ENCODE data around the gene NEURL3. TPM values are rescaled to one million over a fixed set of nuclear protein-coding genes. Genes with fewer than 3 reads are reported as not detected.
A peak's percentile ranks its signal among the peaks of the same experiment; 100 is the strongest.

NEURL3 gene
- total and polyA plus RNA-seq, 2 of the 8 experiments (the other 6 are each of a cell fraction or from before 2014, with no cell fraction given), result not detected

DNA sequence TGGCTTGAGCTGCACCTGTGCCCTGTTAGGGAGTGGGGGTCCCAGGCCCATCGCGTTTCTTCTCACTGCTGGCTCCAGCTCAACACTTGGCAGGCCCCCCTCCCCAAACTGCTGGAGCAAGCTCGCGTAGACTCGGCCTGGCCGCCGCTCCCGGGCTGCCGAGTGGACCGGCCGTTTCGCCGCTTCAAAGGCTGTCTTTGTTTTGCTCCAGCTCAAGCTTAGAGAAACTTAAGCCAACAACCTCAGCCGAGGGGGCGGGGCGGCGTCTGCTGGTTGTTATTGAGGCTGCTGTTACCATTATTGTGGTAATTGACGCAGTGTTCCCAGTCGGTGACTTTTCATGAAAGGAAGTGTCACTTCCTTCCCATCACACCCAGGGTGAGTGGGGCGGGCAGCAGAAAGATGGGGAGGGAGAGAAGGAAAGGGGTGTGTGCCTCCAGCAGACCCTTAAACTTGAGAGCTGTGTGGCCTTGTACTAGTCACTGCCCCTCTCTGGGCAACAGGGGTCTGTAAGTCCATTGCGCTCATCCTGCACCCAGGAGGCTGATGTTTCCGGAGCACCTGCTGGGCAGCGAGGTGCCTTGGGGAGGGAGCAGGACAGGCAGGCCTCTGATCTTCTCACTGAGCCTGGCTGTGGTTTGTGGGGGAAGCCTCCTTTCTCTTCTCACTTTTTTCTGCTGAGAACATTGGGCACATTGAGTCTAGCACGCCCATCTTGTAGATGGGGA is 33.5 kb upstream of the NEURL3 start:
- Histone ChIP-seq H3K79me1 (ENCODE audit: low read depth, low read length) (no peaks in the 10 kb centered on the region; the same call in none of the 2 replicates), H2BK12ac (ENCODE audit: low read depth, low read length) (peak overlapping the region; percentile 91), H3K23ac (ENCODE audit: insufficient read length) (no peak overlapping the region), H4K91ac (replicated peaks; ENCODE audit: insufficient read length, low read length) (no peak overlapping the region), H3K56ac (replicated peaks; ENCODE audit: insufficient read length, low read depth, low read length) (no peak overlapping the region), H3K23me2 (ENCODE audit: low read depth, low read length) (peaks cover 14% of the 10 kb centered on the region; the same call in 1 of the 2 replicates), H3K9me3 (ENCODE audit: insufficient read depth in 2 of 2, low read depth in 1 of 2, low read length in 1 of 2) (no peaks in the 10 kb centered on the region), H2AFZ (ENCODE audit: low read length) (no peak overlapping the region), H3K4me2 (ENCODE audit: insufficient read depth in 1 of 2, low read depth in 2 of 2, low read length in 2 of 2) (peak overlapping the region; percentile 79 to 90), H3K14ac (ENCODE audit: insufficient read length) (no peak overlapping the region), H3K4me3 (ENCODE audit: extremely low read depth in 1 of 4, insufficient read depth in 2 of 4, low read depth in 3 of 4, low read length in 4 of 4) (peak overlapping the region; percentile 19 to 73 (median 53); a peak in 7 of 8 replicates), H2BK5ac (ENCODE audit: low read depth, low read length) (peak overlapping the region; percentile 40; the same call in 1 of the 2 replicates), H2AK5ac (ENCODE audit: low read depth, low read length) (no peak overlapping the region), H3K27me3 (replicated peaks in 1 of 4; ENCODE audit: control insufficient read depth in 3 of 4, extremely low read depth in 1 of 4, insufficient read depth in 3 of 4, low read length in 3 of 4) (peaks cover 10 to 30% (median 25%) of the 10 kb centered on the region in 4 experiments; a peak in 6 of 7 replicates), H4K20me1 (replicated peaks in 1 of 2; ENCODE audit: control insufficient read depth in 1 of 2, insufficient read depth in 2 of 2, low read length in 2 of 2) (peaks cover 9 to 11% of the 10 kb centered on the region in 2 experiments), H3K79me2 (ENCODE audit: control insufficient read depth in 1 of 2, insufficient read depth in 2 of 2, low read length in 2 of 2) (no peaks in the 10 kb centered on the region), H3K4ac (replicated peaks; ENCODE audit: insufficient read length, low read depth, low read length) (no peak overlapping the region), H3K36me3 (ENCODE audit: control insufficient read depth in 2 of 4, insufficient read depth in 4 of 4, low read length in 3 of 4) (no peaks in the 10 kb centered on the region), H2BK20ac (ENCODE audit: low read length) (no peak overlapping the region), H2BK120ac (replicated peaks; ENCODE audit: low read depth, low read length) (no peak overlapping the region), H4K5ac (ENCODE audit: insufficient read length, low read depth, low read length) (no peak overlapping the region), H2BK15ac (ENCODE audit: low read length) (no peak overlapping the region), H4K8ac (ENCODE audit: extremely low read depth, insufficient read depth, low read length) (peak overlapping the region; percentile 31; the same call in 1 of the 2 replicates), H3K27ac (ENCODE audit: low read depth, low read length) (no peak overlapping the region), H3K18ac (ENCODE audit: extremely low read depth, low read length) (no peak overlapping the region; the same call in 1 of the 2 replicates), H3K4me1 (replicated peaks in 1 of 4; ENCODE audit: control insufficient read depth in 3 of 4, insufficient read depth in 4 of 4, low read length in 3 of 4) (peaks cover 3 to 26% (median 18%) of the 10 kb centered on the region in 4 experiments), H3K9ac (replicated peaks in 1 of 4; ENCODE audit: extremely low read depth in 1 of 4, low read depth in 3 of 4, low read length in 3 of 4) (peak overlapping the region in 1 of 4 experiments; percentile 13; a peak in 3 of 7 replicates)
- ChIA-PET CTCF (ENCODE audit: partially characterized antibody) (interaction anchor here (1.0 to 18.5 kb wide), 8 partner anchors 11 to 218 kb away, joined by 3 to 361 read pairs (median 6); partner anchors contain the start of genes ITPRIPL1 and NEURL3), POLR2A (ENCODE audit: partially characterized antibody) (interaction anchor here (1.1 to 4.6 kb wide), 3 partner anchors 10 to 26 kb away, joined by 3 to 33 read pairs (median 5); no protein-coding TSS in a partner anchor)
- DNase-seq (ENCODE audit: low read depth in 1 of 2, low spot score in 2 of 2) (peak; percentile 76 to 88), FAIRE-seq (no peak)
- 2% methylated on average over 24 of the region's 24 CpGs; no CpG with 5 or more reads in 1 of the 2 experiments for WGBS, 2 experiments (ENCODE audit: extremely low coverage in 1 of 2, insufficient coverage in 1 of 2, insufficient read length in 1 of 2, insufficient replicate concordance in 2 of 2, low coverage in 1 of 2, low lambda C conversion rate in 2 of 2, missing lambda C conversion rate in 1 of 2)
- TF ChIP-seq ASH2L (IDR thresholded peaks at IDR 0.05; ENCODE audit: low read length) (peak; percentile 72), EGR1 (IDR thresholded peaks at IDR 0.05; ENCODE audit: borderline replicate concordance, low read depth, low read length) (no peak), CBX8 (IDR thresholded peaks at IDR 0.05; ENCODE audit: borderline replicate concordance, low read depth, low read length) (no peak), KDM5A (IDR thresholded peaks at IDR 0.05; ENCODE audit: low read length) (no peak), POU5F1 (IDR thresholded peaks at IDR 0.05; ENCODE audit: low read depth, low read length) (no peak), HDAC6 (IDR thresholded peaks at IDR 0.05; ENCODE audit: low read depth, low read length) (no peak), TAF7 (optimal IDR thresholded peaks at IDR 0.05; ENCODE audit: borderline replicate concordance, low read depth, low read length) (peak; percentile 91), SIN3A (conservative IDR thresholded peaks at IDR 0.05 in 1 of 2, IDR thresholded peaks at IDR 0.05 in 1 of 2; ENCODE audit: low read depth in 1 of 2, low read length in 2 of 2) (peak; percentile 68 to 74; a peak in 2 of 4 replicates), SIRT6 (IDR thresholded peaks at IDR 0.05; ENCODE audit: low read length) (no peak), CTBP2 (IDR thresholded peaks at IDR 0.05; ENCODE audit: borderline replicate concordance, insufficient read depth, insufficient read length, low read length) (peak; percentile 68)
- TF ChIP-seq, protein P1, sequence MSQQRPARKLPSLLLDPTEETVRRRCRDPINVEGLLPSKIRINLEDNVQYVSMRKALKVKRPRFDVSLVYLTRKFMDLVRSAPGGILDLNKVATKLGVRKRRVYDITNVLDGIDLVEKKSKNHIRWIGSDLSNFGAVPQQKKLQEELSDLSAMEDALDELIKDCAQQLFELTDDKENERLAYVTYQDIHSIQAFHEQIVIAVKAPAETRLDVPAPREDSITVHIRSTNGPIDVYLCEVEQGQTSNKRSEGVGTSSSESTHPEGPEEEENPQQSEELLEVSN (IDR thresholded peaks at IDR 0.05), result no peak

Data from H1 (cell line).